GM12878 (cell line): ENCODE data around the gene DNAI2. TPM values are rescaled to one million over a fixed set of nuclear protein-coding genes. Genes with fewer than 3 reads are reported as not detected.

ENCODE experiments used
- ATF7 ChIP-seq: fragments of 450-650 bp; IDR thresholded peaks from 2 replicates; pipeline ENCODE4 v1.6.1; 2016; ENCODE audit warnings: low read depth, mild to moderate bottlenecking
- BACH1 ChIP-seq: fragments of 450-650 bp; IDR thresholded peaks from 2 replicates; pipeline ENCODE4 v1.6.1; 2017; ENCODE audit warnings: mild to moderate bottlenecking, borderline replicate concordance
- FOS ChIP-seq: IDR thresholded peaks from 3 replicates; pipeline ENCODE4 v1.6.1; 2011; ENCODE audit warnings: borderline replicate concordance; ENCODE audit not compliant: insufficient read length; ENCODE audit errors: extremely low read depth
- HDAC6 ChIP-seq: fragments of 200-600 bp; sonication (generic); IDR thresholded peaks from one replicate; pipeline ENCODE4 v1.8.0; 2017; ENCODE audit warnings: antibody characterized with exemption; ENCODE audit not compliant: unreplicated experiment
- KAT2A ChIP-seq: conservative IDR thresholded peaks from 2 replicates; pipeline ENCODE4 v1.6.1; 2011; ENCODE audit warnings: low read depth, low read length; ENCODE audit not compliant: control insufficient read depth
- MXI1 ChIP-seq: fragments of 150-350 bp; IDR thresholded peaks from 2 replicates; pipeline ENCODE4 v1.6.1; 2011; ENCODE audit warnings: low read depth, mild to moderate bottlenecking, inconsistent platforms, low read length, improper control_type of control experiment
- POLR2AphosphoS2 ChIP-seq: IDR thresholded peaks from 2 replicates; pipeline ENCODE4 v1.6.1; 2011; ENCODE audit warnings: low read depth, mild to moderate bottlenecking, low read length, improper control_type of control experiment, moderate library complexity
- RAD51 ChIP-seq: fragments of 450-650 bp; IDR thresholded peaks from 2 replicates; pipeline ENCODE4 v1.6.1; 2016; ENCODE audit warnings: moderate library complexity, mild to moderate bottlenecking, inconsistent platforms
- SREBF1 ChIP-seq: IDR thresholded peaks from 2 replicates; pipeline ENCODE4 v1.6.1; 2012; ENCODE audit warnings: mild to moderate bottlenecking, low read length
- TAF1 ChIP-seq: IDR thresholded peaks from 2 replicates; pipeline ENCODE4 v1.6.1; 2011; ENCODE audit warnings: mild to moderate bottlenecking, low read depth, low read length, borderline replicate concordance
- TARDBP ChIP-seq: IDR thresholded peaks from 2 replicates; pipeline ENCODE4 v1.6.1; 2016; ENCODE audit warnings: borderline replicate concordance
- TCF7 ChIP-seq: IDR thresholded peaks from 2 replicates; pipeline ENCODE4 v1.6.1; 2014; ENCODE audit warnings: antibody characterized with exemption, borderline replicate concordance
- ZBED1 ChIP-seq: IDR thresholded peaks from 2 replicates; pipeline ENCODE4 v1.6.1; 2016; ENCODE audit warnings: borderline replicate concordance
- ZNF217 ChIP-seq: fragments of 450-650 bp; IDR thresholded peaks from 2 replicates; pipeline ENCODE4 v1.6.1; 2017; ENCODE audit warnings: antibody characterized with exemption, mild to moderate bottlenecking
- ZNF384 ChIP-seq: IDR thresholded peaks from 2 replicates; pipeline ENCODE4 v1.6.1; 2012; ENCODE audit warnings: low read depth, mild to moderate bottlenecking, low read length, improper control_type of control experiment, borderline replicate concordance
- ZSCAN29 ChIP-seq: fragments of 450-650 bp; IDR thresholded peaks from 2 replicates; pipeline ENCODE4 v1.6.1; 2017; ENCODE audit warnings: mild to moderate bottlenecking, moderate library complexity
- polyA plus RNA-seq, 11 experiments: library from polyadenylated mRNA; depleted of rRNA in 4 of 11; unstranded in 6 of 11; stranded (reverse) in 5 of 11; fragments of >200 nt; fragmentation: Nextera tagmentation in 4 of 11; fragmentation: Illumina TruSeq in 1 of 11; extraction: Ambion mirVana in 4 of 11; extraction: Trizol in 1 of 11; gene quantifications; 1 replicate in 1 of 11; 2 replicates in 10 of 11; pipeline versions ENCODE4 v1.2.1 to v1.2.3, GENCODE V29; 2011 to 2016; ENCODE audit warnings: inconsistent platforms in 2 of 11, missing spikeins in 2 of 11, low read depth in 1 of 11
- total RNA-seq, 4 experiments: library from RNA; depleted of rRNA in 3 of 4; stranded (reverse); fragments of >200 nt in 3 of 4; fragmentation: Illumina TruSeq in 1 of 4; extraction: Trizol in 1 of 4; gene quantifications; 2 replicates each; pipeline versions ENCODE4 v1.2.1 to v1.2.3, GENCODE V29; 2013 to 2021
- TF ChIP-seq, protein P1 (sequence below): IDR thresholded peaks from 2 replicates; pipeline ENCODE4 v1.6.1; 2012; ENCODE audit warnings: low read length, inconsistent platforms
- TF ChIP-seq, protein P2 (sequence below): IDR thresholded peaks from 2 replicates; pipeline ENCODE4 v1.6.1; 2011; ENCODE audit warnings: low read depth, low read length, improper control_type of control experiment, borderline replicate concordance
- TF ChIP-seq, protein P3 (sequence below): fragments of 450-650 bp; IDR thresholded peaks from 2 replicates; pipeline ENCODE4 v1.6.1; 2017; ENCODE audit warnings: mild to moderate bottlenecking, moderate library complexity
- TF ChIP-seq, protein P4 (sequence below), 3 experiments: IDR thresholded peaks in 2 of 3; conservative IDR thresholded peaks in 1 of 3; 2 replicates each; pipeline ENCODE4 v1.5.1; 2011; ENCODE audit warnings: low read depth in 3 of 3, low read length in 3 of 3, mild to moderate bottlenecking in 3 of 3, control low read depth in 2 of 3, moderate library complexity in 2 of 3, inconsistent platforms in 1 of 3, mixed read lengths in 1 of 3; ENCODE audit not compliant: control insufficient read depth in 2 of 3, insufficient read depth in 1 of 3; ENCODE audit errors: extremely low read depth in 1 of 3
- TF ChIP-seq, protein P5 (sequence below): fragments of 450-650 bp; IDR thresholded peaks from 2 replicates; pipeline ENCODE4 v1.6.1; 2018; ENCODE audit warnings: mild to moderate bottlenecking, low read depth, moderate library complexity; ENCODE audit not compliant: partially characterized antibody

The DNAI2 gene
- total and polyA plus RNA-seq, 10 of the 15 experiments (the other 5 are each of a cell fraction or from before 2014, with no cell fraction given), result 0.04 to 1.8 (median 0.13) TPM

DNA sequence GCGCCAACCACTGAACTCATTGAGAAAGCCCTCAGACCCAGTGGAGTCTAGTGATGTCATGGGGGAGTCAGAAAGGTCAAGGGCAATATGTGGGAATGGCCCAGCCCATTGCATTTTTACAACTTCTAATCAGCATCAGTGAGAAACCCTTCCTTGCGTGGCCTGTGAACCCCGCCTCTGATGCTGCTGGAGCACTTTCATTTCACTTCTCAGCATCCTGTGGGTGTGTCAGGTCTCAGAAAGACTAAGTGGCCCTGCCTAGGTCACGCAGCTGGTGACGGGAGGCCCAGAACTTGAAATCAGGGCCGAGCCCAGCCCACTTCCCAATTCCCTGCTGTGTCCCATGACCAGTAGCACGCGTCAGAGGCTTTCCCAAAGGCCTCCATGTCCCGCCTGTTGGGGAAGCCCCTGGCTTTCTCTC, 6.1 kb downstream of the DNAI2 start (continued):
- TF ChIP-seq TAF1 (0 out of 2 replicates have a peak, but pooled peaks have one; percentile 32), TARDBP (no peak), POLR2AphosphoS2 (no peak), TCF7 (no peak), HDAC6 (no peak), RAD51 (no peak), ZNF384 (no peak), KAT2A (no peak), ZSCAN29 (no peak), ZBED1 (no peak), BACH1 (no peak), ATF7 (peak; percentile 86), FOS (no peak), ZNF217 (no peak), SREBF1 (no peak), MXI1 (no peak)
- TF ChIP-seq, protein P1, sequence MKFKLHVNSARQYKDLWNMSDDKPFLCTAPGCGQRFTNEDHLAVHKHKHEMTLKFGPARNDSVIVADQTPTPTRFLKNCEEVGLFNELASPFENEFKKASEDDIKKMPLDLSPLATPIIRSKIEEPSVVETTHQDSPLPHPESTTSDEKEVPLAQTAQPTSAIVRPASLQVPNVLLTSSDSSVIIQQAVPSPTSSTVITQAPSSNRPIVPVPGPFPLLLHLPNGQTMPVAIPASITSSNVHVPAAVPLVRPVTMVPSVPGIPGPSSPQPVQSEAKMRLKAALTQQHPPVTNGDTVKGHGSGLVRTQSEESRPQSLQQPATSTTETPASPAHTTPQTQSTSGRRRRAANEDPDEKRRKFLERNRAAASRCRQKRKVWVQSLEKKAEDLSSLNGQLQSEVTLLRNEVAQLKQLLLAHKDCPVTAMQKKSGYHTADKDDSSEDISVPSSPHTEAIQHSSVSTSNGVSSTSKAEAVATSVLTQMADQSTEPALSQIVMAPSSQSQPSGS, result peak; percentile 55; the same call in 1 of the 2 replicates
- TF ChIP-seq, protein P2, sequence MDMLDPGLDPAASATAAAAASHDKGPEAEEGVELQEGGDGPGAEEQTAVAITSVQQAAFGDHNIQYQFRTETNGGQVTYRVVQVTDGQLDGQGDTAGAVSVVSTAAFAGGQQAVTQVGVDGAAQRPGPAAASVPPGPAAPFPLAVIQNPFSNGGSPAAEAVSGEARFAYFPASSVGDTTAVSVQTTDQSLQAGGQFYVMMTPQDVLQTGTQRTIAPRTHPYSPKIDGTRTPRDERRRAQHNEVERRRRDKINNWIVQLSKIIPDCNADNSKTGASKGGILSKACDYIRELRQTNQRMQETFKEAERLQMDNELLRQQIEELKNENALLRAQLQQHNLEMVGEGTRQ, result no peak
- TF ChIP-seq, protein P3, sequence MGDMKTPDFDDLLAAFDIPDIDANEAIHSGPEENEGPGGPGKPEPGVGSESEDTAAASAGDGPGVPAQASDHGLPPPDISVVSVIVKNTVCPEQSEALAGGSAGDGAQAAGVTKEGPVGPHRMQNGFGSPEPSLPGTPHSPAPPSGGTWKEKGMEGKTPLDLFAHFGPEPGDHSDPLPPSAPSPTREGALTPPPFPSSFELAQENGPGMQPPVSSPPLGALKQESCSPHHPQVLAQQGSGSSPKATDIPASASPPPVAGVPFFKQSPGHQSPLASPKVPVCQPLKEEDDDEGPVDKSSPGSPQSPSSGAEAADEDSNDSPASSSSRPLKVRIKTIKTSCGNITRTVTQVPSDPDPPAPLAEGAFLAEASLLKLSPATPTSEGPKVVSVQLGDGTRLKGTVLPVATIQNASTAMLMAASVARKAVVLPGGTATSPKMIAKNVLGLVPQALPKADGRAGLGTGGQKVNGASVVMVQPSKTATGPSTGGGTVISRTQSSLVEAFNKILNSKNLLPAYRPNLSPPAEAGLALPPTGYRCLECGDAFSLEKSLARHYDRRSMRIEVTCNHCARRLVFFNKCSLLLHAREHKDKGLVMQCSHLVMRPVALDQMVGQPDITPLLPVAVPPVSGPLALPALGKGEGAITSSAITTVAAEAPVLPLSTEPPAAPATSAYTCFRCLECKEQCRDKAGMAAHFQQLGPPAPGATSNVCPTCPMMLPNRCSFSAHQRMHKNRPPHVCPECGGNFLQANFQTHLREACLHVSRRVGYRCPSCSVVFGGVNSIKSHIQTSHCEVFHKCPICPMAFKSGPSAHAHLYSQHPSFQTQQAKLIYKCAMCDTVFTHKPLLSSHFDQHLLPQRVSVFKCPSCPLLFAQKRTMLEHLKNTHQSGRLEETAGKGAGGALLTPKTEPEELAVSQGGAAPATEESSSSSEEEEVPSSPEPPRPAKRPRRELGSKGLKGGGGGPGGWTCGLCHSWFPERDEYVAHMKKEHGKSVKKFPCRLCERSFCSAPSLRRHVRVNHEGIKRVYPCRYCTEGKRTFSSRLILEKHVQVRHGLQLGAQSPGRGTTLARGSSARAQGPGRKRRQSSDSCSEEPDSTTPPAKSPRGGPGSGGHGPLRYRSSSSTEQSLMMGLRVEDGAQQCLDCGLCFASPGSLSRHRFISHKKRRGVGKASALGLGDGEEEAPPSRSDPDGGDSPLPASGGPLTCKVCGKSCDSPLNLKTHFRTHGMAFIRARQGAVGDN, result peak; percentile 95
- TF ChIP-seq, protein P4, sequence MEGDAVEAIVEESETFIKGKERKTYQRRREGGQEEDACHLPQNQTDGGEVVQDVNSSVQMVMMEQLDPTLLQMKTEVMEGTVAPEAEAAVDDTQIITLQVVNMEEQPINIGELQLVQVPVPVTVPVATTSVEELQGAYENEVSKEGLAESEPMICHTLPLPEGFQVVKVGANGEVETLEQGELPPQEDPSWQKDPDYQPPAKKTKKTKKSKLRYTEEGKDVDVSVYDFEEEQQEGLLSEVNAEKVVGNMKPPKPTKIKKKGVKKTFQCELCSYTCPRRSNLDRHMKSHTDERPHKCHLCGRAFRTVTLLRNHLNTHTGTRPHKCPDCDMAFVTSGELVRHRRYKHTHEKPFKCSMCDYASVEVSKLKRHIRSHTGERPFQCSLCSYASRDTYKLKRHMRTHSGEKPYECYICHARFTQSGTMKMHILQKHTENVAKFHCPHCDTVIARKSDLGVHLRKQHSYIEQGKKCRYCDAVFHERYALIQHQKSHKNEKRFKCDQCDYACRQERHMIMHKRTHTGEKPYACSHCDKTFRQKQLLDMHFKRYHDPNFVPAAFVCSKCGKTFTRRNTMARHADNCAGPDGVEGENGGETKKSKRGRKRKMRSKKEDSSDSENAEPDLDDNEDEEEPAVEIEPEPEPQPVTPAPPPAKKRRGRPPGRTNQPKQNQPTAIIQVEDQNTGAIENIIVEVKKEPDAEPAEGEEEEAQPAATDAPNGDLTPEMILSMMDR (IDR thresholded peaks at IDR 0.05 in 2 of 3, conservative IDR thresholded peaks at IDR 0.05 in 1 of 3; ENCODE audit: control insufficient read depth in 2 of 3, extremely low read depth in 1 of 3, insufficient read depth in 1 of 3, low read depth in 3 of 3, low read length in 3 of 3), result no peak
- TF ChIP-seq, protein P5, sequence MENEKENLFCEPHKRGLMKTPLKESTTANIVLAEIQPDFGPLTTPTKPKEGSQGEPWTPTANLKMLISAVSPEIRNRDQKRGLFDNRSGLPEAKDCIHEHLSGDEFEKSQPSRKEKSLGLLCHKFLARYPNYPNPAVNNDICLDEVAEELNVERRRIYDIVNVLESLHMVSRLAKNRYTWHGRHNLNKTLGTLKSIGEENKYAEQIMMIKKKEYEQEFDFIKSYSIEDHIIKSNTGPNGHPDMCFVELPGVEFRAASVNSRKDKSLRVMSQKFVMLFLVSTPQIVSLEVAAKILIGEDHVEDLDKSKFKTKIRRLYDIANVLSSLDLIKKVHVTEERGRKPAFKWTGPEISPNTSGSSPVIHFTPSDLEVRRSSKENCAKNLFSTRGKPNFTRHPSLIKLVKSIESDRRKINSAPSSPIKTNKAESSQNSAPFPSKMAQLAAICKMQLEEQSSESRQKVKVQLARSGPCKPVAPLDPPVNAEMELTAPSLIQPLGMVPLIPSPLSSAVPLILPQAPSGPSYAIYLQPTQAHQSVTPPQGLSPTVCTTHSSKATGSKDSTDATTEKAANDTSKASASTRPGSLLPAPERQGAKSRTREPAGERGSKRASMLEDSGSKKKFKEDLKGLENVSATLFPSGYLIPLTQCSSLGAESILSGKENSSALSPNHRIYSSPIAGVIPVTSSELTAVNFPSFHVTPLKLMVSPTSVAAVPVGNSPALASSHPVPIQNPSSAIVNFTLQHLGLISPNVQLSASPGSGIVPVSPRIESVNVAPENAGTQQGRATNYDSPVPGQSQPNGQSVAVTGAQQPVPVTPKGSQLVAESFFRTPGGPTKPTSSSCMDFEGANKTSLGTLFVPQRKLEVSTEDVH, result no peak
